ENCODE data around the gene DRC3.

The DRC3 gene

DNA sequence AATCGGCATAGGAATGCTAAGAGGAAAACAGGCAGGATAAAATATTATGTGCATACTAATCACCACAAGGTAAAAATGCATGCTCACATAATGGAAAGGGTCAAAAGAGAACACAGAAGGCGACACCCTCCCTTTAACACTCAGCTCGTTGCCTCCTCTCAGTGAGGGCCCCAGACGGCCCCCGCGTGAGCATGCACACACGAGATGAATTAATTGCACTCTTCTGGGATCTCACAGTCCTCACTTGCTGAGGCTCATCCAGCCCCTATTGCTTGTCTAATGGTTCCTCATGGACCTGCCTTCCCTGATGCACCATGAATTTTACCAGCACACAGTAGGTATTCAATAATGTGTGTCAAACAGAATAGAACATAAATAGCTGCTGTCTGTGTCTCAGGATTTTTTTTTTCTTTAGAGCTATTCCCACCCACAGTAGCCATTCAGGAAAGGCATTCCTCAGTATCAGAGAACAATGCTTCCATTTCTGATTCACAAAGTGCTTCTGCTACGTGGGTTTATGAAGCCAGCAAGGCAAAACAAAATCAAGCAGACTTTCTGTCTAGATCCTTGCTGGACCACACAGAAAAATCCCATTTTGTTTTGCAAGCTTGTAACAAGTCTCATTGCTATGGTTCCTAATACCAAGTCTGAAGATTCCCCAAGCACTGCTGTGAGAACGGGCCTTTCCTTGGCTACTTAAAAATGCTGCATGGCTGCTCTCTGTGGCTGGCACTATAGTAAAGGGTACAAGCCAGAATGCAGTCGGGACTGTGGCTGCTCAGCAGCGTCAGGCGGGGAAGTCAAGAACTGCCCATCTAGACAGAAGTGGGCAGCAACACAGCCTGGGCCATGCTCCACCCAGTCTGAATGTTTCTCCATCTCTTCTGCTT is 44.0 kb upstream of the DRC3 start:
- TF ChIP-seq, protein P1, sequence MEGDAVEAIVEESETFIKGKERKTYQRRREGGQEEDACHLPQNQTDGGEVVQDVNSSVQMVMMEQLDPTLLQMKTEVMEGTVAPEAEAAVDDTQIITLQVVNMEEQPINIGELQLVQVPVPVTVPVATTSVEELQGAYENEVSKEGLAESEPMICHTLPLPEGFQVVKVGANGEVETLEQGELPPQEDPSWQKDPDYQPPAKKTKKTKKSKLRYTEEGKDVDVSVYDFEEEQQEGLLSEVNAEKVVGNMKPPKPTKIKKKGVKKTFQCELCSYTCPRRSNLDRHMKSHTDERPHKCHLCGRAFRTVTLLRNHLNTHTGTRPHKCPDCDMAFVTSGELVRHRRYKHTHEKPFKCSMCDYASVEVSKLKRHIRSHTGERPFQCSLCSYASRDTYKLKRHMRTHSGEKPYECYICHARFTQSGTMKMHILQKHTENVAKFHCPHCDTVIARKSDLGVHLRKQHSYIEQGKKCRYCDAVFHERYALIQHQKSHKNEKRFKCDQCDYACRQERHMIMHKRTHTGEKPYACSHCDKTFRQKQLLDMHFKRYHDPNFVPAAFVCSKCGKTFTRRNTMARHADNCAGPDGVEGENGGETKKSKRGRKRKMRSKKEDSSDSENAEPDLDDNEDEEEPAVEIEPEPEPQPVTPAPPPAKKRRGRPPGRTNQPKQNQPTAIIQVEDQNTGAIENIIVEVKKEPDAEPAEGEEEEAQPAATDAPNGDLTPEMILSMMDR (IDR thresholded peaks at IDR 0.05; ENCODE audit: low read depth, low read length) = no peak
- no peak for DNase-seq (ENCODE audit: low read depth, low spot score)
- in situ Hi-C loops (cut with HindIII; ENCODE audit: low sequenced_read_pairs) = no loop called here
- no peak overlapping the region for H3K4me3 ChIP-seq (ENCODE audit: low read depth, low read length)

DNA sequence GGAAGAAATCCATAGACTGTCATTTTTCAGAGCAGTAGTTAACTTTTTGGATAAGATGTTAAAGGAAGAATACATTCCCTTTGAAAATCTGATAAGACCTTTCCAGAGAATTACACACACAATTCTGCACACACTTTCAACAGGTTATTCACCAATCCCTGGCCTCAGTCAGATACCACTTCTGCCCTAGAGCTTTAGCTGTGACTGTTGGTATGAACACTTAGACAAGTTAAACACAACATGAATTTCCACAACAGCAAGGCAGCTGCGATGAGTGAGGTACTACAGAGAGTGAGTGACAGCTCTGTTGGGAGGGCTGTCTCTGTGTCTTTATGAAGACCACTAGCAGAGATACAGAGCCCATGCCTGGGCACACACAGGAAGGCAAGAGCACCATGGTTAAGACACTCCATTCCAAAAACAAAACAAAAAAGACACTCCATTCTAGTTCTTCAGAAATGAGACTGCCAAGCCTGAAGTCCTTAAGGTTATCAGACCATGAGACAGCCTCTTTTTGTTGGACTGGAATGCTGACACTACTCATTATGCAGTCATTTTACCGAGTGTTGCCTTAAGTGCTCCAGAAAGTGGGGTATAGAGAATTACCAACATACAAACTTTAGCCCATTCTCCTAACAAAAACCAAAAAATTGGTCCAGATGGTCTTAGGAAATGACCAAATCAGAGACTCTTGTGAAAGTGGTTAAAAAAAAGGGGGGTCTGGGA is 42.8 kb upstream of the DRC3 start:
- in situ Hi-C loops (cut with HindIII; ENCODE audit: low sequenced_read_pairs) = no loop called here

DNA sequence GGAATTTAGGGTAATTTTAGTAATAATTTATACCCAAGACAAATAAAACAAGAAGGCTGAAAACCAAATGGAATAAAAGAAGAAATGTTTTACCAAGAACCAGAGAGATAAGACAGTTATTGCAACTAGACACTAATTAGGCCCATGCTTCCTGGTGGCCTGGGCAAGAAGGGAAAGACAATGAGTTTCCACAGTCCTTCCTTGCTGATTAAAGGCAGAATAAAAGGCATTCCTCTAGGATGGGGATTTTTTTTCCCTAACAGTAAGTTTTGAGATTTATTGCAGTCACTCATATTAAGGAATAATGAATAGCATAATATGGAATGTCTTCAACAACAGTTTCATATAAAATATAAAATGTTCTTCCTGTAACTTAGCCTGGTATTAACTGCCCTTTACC is 42.0 kb upstream of the DRC3 start:
- in situ Hi-C loops (cut with HindIII; ENCODE audit: low sequenced_read_pairs) = no loop called here
- TF ChIP-seq, protein P1 (IDR thresholded peaks at IDR 0.05; ENCODE audit: low read depth, low read length) = no peak
- H3K4me3 ChIP-seq (ENCODE audit: low read depth, low read length) = no peak overlapping the region
- no peak for DNase-seq (ENCODE audit: low read depth, low spot score)

More for the DNA sequence above, 42.8 kb upstream of the DRC3 start:
- TF ChIP-seq, protein P1 (IDR thresholded peaks at IDR 0.05; ENCODE audit: low read depth, low read length) = no peak
- H3K4me3 ChIP-seq (ENCODE audit: low read depth, low read length) = no peak overlapping the region
- DNase-seq (ENCODE audit: low read depth, low spot score) = no peak

DNA sequence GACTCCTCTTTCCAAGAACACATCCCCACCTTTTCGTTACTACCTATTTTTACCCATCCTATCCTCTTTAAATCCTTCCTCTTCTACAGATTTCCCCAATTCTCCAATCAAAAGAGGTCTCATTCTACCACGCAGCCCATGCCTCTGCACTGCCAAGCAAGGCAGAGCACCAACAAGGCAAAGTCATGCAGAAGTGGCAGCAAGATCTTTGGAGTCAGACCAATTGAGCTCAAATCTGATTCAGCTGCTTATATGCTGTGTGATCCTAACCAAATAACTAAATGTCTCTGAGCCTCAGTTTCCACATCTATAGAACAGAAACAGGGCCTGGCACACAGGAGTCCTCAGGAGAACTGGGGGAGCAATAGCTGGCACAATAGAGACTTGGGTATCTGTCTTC is 41.5 kb upstream of the DRC3 start:
- H3K4me3 ChIP-seq (ENCODE audit: low read depth, low read length) = no peak overlapping the region
- TF ChIP-seq, protein P1 (IDR thresholded peaks at IDR 0.05; ENCODE audit: low read depth, low read length) = no peak
- DNase-seq (ENCODE audit: low read depth, low spot score) = no peak
- in situ Hi-C loops (cut with HindIII; ENCODE audit: low sequenced_read_pairs) = no loop called here

DNA sequence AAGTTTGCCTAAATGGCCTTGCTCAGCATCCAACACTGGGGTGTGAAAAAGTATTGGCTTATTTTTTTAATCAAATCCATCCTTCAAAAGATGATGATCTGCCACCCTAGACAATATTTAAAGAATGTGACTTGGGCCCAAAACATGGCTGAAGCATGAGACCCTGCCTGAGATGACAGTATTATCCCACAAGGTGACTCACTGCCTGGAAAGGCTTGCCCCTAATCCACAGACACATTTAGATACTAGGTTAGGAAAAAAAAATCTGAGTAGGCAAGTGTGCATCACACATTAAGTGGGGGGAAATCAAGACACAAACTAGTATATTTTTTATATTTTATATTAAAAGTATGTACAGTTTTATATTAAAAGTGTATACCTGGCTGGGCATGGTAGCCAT is 38.9 kb upstream of the DRC3 start:
- in situ Hi-C loops (cut with HindIII; ENCODE audit: low sequenced_read_pairs) = no loop called here
- DNase-seq (ENCODE audit: low read depth, low spot score) = no peak
- TF ChIP-seq, protein P1 (IDR thresholded peaks at IDR 0.05; ENCODE audit: low read depth, low read length) = no peak
- H3K4me3 ChIP-seq (ENCODE audit: low read depth, low read length) = no peak overlapping the region

DNA sequence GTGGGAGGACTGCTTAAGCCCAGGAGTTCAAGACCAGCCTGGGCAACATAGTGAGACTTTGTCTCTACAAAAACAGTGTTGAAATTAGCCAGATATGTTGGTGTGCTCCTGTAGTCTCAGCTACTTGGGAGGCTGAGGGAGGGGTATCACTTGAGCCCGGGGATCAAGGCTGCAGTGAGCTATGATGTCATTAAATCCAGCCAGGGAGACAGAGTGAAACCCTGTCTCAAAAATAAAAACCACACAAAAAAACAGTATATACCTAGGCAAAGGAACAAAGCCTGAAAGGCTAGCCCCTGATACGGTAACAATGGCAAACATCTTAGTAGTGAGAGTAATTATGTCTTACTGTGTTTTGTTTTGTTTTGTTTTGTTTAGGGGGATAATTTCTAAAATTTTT is 38.4 kb upstream of the DRC3 start:
- no peak overlapping the region for H3K4me3 ChIP-seq (ENCODE audit: low read depth, low read length)
- TF ChIP-seq, protein P1 (IDR thresholded peaks at IDR 0.05; ENCODE audit: low read depth, low read length) = no peak
- in situ Hi-C loops (cut with HindIII; ENCODE audit: low sequenced_read_pairs) = no loop called here
- DNase-seq (ENCODE audit: low read depth, low spot score) = no peak

All from astrocyte of the spinal cord (primary cell).